GM12864 (cell line): ENCODE results near the gene PSMA6.

ENCODE experiments used
- DNase-seq: peaks from one replicate; pipeline ENCODE4 v3.0.0-alpha.2; 2011; ENCODE audit warnings: low read depth
- H3K4me3 ChIP-seq: 2 replicates; pipeline ENCODE4 v1.5.1; 2011; ENCODE audit warnings: mild to moderate bottlenecking, low read depth, low read length, control low read depth
- TF ChIP-seq, protein P1 (sequence below): IDR thresholded peaks from 2 replicates; pipeline ENCODE4 v1.5.1; 2011; ENCODE audit warnings: low read depth, mild to moderate bottlenecking, moderate library complexity, low read length, control low read depth, inconsistent platforms; ENCODE audit errors: missing control alignments

Gene PSMA6

DNA sequence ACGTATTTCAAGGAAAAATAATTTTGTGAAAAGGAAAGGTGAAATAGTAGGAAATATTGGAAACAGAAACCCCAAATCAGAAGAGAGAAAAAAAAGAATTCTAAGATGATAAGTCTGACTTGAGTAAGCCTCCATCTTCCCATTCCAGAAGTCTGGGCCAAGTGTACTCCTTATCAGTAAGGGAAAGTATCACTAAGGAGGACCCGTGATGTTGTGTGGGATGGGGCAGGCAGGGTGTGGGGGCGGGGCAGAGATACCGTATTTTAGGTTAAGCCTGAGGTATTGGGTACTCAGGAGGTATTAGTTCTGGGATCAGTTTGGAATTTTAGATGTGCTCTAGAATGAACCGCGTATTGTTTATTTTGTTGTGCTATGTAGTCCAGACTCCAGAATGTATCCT is 33.8 kb upstream of the PSMA6 start:
- TF ChIP-seq, protein P1, sequence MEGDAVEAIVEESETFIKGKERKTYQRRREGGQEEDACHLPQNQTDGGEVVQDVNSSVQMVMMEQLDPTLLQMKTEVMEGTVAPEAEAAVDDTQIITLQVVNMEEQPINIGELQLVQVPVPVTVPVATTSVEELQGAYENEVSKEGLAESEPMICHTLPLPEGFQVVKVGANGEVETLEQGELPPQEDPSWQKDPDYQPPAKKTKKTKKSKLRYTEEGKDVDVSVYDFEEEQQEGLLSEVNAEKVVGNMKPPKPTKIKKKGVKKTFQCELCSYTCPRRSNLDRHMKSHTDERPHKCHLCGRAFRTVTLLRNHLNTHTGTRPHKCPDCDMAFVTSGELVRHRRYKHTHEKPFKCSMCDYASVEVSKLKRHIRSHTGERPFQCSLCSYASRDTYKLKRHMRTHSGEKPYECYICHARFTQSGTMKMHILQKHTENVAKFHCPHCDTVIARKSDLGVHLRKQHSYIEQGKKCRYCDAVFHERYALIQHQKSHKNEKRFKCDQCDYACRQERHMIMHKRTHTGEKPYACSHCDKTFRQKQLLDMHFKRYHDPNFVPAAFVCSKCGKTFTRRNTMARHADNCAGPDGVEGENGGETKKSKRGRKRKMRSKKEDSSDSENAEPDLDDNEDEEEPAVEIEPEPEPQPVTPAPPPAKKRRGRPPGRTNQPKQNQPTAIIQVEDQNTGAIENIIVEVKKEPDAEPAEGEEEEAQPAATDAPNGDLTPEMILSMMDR = no peak
- no peak for DNase-seq
- H3K4me3 ChIP-seq = no peak overlapping the region

DNA sequence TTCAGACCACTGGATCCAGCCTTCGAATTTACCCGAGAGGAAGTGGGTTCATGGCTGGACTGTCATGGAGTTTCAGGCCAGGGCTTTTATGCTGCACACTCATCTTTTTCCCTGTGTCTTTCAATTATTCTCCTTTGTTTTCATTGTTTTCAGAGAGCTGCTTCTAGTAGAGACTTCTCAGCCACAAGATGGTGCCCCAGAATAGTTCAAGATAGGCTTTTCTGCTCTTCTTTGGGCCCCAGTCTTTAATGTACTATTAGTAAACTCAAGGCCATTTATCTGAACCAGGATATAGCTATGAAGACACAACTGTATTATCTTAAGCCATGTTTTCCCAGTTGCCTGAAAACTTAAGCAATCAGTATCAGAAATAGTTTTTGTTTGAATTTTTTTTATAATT is 30.4 kb upstream of the PSMA6 start:
- no peak for DNase-seq
- TF ChIP-seq, protein P1 = no peak
- no peak overlapping the region for H3K4me3 ChIP-seq

DNA sequence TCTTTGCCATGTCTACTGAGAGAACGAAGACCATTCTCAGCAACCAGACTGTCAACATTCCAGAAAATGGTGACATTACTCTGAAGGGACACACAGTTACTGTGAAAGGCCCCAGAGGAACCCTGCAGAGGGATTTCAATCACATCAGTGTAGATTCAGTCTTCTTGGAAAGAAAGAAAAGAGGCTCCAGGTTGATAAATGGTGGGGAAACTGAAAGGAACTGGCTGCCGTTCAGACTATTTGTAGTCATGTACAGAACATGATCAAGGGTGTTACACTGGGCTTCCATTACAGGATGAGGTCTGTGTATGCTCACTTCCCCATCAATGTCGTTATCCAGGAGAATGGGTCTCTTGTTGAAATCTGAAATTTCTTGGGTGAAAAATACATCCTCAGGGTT is 29.7 kb upstream of the PSMA6 start:
- no peak overlapping the region for H3K4me3 ChIP-seq
- TF ChIP-seq, protein P1 = no peak
- no peak for DNase-seq

DNA sequence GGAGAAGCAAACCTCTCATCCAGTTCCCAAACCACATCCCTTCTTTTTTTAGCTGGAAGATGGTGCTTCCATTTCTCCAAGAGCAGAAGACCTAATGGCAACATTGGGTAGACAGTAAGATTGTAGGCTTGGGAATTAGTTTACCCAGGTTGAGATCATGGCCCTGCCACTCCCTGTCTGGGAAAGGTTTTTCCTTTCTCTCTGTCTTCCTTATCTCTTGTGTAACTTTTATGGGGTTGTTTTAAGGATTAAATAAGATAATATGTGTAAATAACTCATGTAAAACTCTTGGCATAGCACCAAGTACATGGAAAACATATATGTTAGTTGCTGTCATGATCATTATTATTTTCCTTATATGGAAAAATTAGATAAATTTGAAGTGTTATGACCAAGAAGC is 23.2 kb upstream of the PSMA6 start:
- H3K4me3 ChIP-seq = no peak overlapping the region
- TF ChIP-seq, protein P1 = no peak
- DNase-seq = no peak

DNA sequence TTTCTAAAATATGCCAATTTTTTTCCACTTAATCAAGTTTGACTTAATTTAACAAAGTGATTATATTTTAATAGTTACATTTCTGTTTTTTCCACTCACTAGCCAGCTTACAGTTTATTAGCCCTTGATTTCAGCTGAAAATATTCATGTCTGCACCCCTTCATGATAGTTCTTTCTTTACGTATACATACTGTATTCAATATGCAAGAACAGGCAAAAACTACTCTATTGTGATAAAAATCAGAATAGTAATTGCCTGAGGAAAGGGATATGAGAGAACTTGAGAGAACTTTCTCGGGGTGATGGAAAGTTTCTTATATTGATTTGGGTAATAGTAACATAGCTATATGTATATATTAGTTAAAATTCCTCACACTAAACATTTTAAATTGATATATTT is 17.4 kb upstream of the PSMA6 start:
- no peak for DNase-seq
- no peak overlapping the region for H3K4me3 ChIP-seq
- TF ChIP-seq, protein P1 = no peak

DNA sequence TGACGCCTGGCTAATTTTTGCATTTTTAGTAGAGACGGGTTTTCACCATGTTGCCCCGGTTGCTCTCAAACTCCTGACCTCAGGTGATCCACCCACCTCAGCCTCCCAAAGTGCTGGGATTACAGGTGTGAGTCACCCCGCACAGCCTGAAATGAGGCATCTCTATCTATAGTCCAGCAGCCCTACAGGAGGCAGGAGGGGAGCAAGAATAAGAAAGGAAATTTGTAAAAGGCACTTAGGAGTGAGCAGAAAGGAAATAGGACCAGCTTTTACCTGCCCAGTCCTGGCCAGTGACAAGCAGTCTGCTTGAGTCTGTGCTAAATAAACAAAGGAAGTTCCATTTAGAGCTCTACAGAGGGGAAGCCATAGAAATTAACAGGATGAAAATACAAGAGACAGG is 15.0 kb upstream of the PSMA6 start:
- H3K4me3 ChIP-seq = no peak overlapping the region
- DNase-seq = no peak
- TF ChIP-seq, protein P1 = no peak

DNA sequence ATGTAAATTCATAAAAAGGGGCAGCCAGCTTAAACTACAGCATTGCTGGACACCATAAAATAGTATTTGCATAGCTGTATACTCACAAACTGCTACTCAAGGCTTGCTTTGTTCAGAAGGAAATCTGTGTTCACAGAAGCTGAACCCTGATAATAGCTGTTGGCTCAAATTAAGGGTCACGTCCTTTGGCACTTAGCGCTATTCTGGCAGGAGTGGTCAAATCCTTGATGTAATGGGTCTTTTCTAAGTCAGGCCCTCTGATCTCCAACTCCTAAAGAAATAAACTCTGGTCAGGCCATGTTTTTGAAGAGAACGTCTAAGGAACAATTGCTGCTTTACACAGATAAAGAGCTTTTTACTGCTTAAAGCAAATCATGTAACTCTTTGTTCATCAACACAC is 12.8 kb upstream of the PSMA6 start:
- H3K4me3 ChIP-seq = no peak overlapping the region
- no peak for DNase-seq
- TF ChIP-seq, protein P1 = no peak
